PFSK-1 (cell line): ENCODE data around the gene PLEKHG4B.

Source experiments
- FOXP2 ChIP-seq: optimal IDR thresholded peaks from 2 replicates; pipeline ENCODE3; 2011; ENCODE audit warnings: borderline replicate concordance, control low read depth, inconsistent platforms; ENCODE audit not compliant: insufficient read depth; ENCODE audit errors: extremely low read length, extremely low read depth
- POLR2AphosphoS5 ChIP-seq: IDR thresholded peaks from 2 replicates; pipeline ENCODE4 v1.6.1; 2012; ENCODE audit warnings: low read depth, mild to moderate bottlenecking, control low read depth, low read length, moderate library complexity
- SIN3A ChIP-seq: IDR thresholded peaks from 2 replicates; pipeline ENCODE4 v1.6.1; 2012; ENCODE audit warnings: mild to moderate bottlenecking, low read length, moderate library complexity, borderline replicate concordance; ENCODE audit not compliant: insufficient read depth
- TAF1 ChIP-seq: IDR thresholded peaks from 2 replicates; pipeline ENCODE4 v1.6.1; 2012; ENCODE audit warnings: low read length, control low read depth, borderline replicate concordance; ENCODE audit not compliant: insufficient read depth
- TF ChIP-seq, protein P1 (sequence below), 2 experiments: IDR thresholded peaks; 2 replicates each; pipeline versions ENCODE4 v1.6.1 to v1.8.0; 2011 to 2012; ENCODE audit warnings: low read depth in 2 of 2, low read length in 2 of 2, control low read depth in 1 of 2, inconsistent platforms in 1 of 2, mild to moderate bottlenecking in 1 of 2, moderate library complexity in 1 of 2; ENCODE audit not compliant: insufficient read depth in 1 of 2

The PLEKHG4B gene

DNA sequence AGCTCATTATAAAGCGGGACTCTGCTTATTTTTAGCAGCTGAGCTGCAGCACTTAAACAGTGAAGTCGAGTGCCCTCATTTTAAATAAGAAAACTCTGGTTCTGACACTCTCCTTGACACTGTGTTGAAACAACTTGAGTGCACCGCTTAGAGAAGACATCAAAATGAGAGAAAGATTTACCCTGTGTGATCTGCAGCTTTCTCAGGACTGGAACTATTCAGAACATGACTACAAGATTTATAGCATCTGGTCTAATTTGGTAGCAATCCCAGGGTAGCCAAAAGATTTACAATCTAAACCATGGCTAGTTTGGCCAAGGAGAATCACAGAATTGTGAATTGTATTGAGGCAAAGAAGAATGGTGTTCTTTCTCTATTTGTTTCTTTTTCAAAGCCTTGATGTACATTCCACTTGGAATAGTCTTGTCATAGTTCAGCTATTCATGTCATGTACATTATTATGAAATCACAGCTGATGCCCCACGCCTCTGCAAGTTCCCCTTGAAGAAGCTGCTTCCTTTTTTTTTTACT is 38.7 kb downstream of the PLEKHG4B start:
- no peak for TF ChIP-seq FOXP2

GRCh38 chr5:136901-137300 is 44.9 kb downstream of the PLEKHG4B start:
- TF ChIP-seq FOXP2: no peak
- TF ChIP-seq, protein P1, sequence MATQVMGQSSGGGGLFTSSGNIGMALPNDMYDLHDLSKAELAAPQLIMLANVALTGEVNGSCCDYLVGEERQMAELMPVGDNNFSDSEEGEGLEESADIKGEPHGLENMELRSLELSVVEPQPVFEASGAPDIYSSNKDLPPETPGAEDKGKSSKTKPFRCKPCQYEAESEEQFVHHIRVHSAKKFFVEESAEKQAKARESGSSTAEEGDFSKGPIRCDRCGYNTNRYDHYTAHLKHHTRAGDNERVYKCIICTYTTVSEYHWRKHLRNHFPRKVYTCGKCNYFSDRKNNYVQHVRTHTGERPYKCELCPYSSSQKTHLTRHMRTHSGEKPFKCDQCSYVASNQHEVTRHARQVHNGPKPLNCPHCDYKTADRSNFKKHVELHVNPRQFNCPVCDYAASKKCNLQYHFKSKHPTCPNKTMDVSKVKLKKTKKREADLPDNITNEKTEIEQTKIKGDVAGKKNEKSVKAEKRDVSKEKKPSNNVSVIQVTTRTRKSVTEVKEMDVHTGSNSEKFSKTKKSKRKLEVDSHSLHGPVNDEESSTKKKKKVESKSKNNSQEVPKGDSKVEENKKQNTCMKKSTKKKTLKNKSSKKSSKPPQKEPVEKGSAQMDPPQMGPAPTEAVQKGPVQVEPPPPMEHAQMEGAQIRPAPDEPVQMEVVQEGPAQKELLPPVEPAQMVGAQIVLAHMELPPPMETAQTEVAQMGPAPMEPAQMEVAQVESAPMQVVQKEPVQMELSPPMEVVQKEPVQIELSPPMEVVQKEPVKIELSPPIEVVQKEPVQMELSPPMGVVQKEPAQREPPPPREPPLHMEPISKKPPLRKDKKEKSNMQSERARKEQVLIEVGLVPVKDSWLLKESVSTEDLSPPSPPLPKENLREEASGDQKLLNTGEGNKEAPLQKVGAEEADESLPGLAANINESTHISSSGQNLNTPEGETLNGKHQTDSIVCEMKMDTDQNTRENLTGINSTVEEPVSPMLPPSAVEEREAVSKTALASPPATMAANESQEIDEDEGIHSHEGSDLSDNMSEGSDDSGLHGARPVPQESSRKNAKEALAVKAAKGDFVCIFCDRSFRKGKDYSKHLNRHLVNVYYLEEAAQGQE (IDR thresholded peaks at IDR 0.05; ENCODE audit: insufficient read depth in 1 of 2, low read depth in 2 of 2, low read length in 2 of 2): no peak
- no peak for TF ChIP-seq POLR2AphosphoS5
- no peak for TF ChIP-seq SIN3A
- no peak for TF ChIP-seq TAF1

DNA sequence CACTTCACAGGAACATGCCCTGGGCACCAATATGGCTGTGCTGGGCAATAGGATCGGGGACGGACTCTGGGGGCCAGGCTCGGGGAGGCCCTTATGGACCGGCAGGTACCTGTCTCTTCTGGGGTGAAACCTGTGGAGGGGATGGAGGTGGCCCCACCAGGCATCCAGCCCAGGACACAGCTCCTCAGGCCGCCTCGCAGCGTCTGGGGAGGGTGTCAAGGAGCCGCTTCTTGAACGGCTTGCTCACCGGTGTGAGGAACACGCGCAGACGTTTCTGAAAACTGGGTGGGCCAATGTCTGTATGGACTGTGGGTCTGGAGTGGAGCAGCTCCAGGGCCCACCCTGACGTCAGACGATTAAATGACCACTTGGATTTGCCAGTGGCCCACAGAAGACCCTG is 45.8 kb downstream of the PLEKHG4B start:
- TF ChIP-seq POLR2AphosphoS5 (no peak), SIN3A (no peak)

GRCh38 chr5:138936-139335 is 47.0 kb downstream of the PLEKHG4B start:
- TF ChIP-seq FOXP2: no peak
- no peak for TF ChIP-seq TAF1
- no peak for TF ChIP-seq SIN3A
- TF ChIP-seq, protein P1 (IDR thresholded peaks at IDR 0.05; ENCODE audit: insufficient read depth in 1 of 2, low read depth in 2 of 2, low read length in 2 of 2): no peak
- TF ChIP-seq POLR2AphosphoS5: no peak

GRCh38 chr5:139579-140442 is 47.8 kb downstream of the PLEKHG4B start:
- TF ChIP-seq POLR2AphosphoS5 (no peak), FOXP2 (no peak), SIN3A (no peak), TAF1 (no peak)
- TF ChIP-seq, protein P1 (IDR thresholded peaks at IDR 0.05; ENCODE audit: insufficient read depth in 1 of 2, low read depth in 2 of 2, low read length in 2 of 2): no peak

DNA sequence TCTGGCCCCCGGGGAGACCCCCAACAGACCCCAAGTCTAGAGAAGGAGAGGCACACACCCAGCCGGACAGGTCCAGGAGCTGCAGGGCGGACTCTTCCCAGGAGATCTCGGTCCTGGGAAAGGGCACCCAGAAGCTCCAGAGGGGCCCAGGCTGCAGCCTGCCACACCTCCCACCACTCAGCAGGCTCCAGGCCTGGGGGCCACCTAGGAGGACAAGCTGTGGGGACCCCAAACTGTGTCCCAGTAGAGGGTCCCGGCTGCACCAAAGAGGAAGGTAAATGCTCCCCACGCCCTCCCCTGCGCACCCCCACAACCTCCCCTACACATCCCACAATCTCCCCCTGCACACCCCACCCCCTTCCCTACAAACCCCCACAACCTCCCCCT is 48.5 kb downstream of the PLEKHG4B start:
- no peak for TF ChIP-seq TAF1
- TF ChIP-seq SIN3A: no peak
- TF ChIP-seq, protein P1 (IDR thresholded peaks at IDR 0.05; ENCODE audit: insufficient read depth in 1 of 2, low read depth in 2 of 2, low read length in 2 of 2): no peak
- no peak for TF ChIP-seq FOXP2
- no peak for TF ChIP-seq POLR2AphosphoS5
